AG04449 (cell line): Measurements from ENCODE around the gene IFITM5.
"Not testable (repeated sequence)": the region's sequence is repeated elsewhere in the genome, so short reads cannot be mapped to it uniquely, and the experiment has no call there.

Experiments used
- CTCF ChIA-PET: fragments of 350-600 bp; formaldehyde crosslinking; extraction: SDS; loops from one replicate; lab custom pipeline; 2021; ENCODE audit warnings: antibody characterized with exemption; lab: Yijun Ruan, JAX
- POLR2A ChIA-PET: fragments of 400-600, 350-600 bp; formaldehyde crosslinking; extraction: SDS; loops from one replicate; lab custom pipeline; 2020; ENCODE audit warnings: antibody characterized with exemption, inconsistent platforms; lab: Yijun Ruan, JAX
- DNase-seq: peaks from one replicate; pipeline ENCODE4 v3.0.0-alpha.2; 2010; ENCODE audit warnings: low read depth, low spot score
- H3K4me3 ChIP-seq: 2 replicates; pipeline ENCODE4 v1.5.1; 2011; ENCODE audit warnings: low read depth, mild to moderate bottlenecking, control low read depth, low read length
- TF ChIP-seq, protein P1 (sequence below): IDR thresholded peaks from one replicate; pipeline ENCODE4 v1.5.1; 2011; ENCODE audit warnings: mild to moderate bottlenecking, moderate library complexity, low read length, control low read depth, inconsistent platforms; ENCODE audit not compliant: insufficient read depth; ENCODE audit errors: missing control alignments

Gene IFITM5

DNA sequence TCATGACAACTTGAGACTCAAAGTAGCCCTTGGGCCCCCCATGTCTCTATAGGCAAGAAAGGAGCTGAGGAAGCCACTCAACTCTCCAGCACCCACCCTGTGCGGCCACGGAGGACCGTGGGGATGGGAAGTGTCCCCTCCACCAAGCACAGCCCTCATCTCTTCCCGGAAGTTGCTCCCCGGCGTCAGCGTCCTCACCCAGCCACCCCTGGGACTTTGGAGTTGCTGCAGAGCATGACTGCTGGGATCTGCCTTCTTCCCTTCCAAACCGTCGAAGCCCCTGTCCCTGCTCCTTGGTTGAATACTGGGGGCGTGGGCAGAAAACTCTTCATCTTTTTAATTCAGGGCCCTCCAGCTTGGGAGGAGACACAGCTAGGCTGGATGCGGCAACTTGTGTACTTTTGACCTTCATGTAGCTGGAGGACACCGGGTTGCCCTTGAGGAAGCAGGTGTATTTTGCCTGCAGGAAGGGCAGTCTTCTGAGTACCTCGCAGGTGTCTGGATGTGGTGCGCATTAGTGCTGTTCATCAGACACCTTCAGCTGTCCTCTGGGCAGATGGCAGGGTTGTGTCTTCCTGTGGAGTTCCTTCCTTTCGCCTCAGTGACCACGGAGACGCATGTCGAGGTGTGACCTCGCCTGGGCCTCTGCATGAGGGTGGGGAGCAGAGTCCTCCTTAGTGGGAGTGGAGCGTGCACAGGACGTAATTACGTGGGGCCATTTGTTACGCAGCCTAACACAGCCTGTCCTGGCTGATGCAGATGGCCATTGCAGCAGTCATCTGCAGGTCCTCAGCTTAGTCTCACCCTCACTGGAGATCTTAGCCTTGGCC lies 33.5 kb upstream of the IFITM5 start:
- POLR2A ChIA-PET = interaction anchor here (0.9 kb wide), 1 partner anchor 23 kb away, joined by 3 read pairs; no protein-coding TSS in a partner anchor
- DNase-seq = no peak
- TF ChIP-seq, protein P1, sequence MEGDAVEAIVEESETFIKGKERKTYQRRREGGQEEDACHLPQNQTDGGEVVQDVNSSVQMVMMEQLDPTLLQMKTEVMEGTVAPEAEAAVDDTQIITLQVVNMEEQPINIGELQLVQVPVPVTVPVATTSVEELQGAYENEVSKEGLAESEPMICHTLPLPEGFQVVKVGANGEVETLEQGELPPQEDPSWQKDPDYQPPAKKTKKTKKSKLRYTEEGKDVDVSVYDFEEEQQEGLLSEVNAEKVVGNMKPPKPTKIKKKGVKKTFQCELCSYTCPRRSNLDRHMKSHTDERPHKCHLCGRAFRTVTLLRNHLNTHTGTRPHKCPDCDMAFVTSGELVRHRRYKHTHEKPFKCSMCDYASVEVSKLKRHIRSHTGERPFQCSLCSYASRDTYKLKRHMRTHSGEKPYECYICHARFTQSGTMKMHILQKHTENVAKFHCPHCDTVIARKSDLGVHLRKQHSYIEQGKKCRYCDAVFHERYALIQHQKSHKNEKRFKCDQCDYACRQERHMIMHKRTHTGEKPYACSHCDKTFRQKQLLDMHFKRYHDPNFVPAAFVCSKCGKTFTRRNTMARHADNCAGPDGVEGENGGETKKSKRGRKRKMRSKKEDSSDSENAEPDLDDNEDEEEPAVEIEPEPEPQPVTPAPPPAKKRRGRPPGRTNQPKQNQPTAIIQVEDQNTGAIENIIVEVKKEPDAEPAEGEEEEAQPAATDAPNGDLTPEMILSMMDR = no peak

GRCh38 chr11:331358-332060 lies 32.2 kb upstream of the IFITM5 start:
- no peak overlapping the region for H3K4me3 ChIP-seq
- ChIA-PET CTCF (no interaction called here), POLR2A (no interaction called here)
- TF ChIP-seq, protein P1 = no peak
- DNase-seq = no peak

More for the DNA sequence above, 33.5 kb upstream of the IFITM5 start:
- CTCF ChIA-PET = no interaction called here
- H3K4me3 ChIP-seq = no peak overlapping the region

DNA sequence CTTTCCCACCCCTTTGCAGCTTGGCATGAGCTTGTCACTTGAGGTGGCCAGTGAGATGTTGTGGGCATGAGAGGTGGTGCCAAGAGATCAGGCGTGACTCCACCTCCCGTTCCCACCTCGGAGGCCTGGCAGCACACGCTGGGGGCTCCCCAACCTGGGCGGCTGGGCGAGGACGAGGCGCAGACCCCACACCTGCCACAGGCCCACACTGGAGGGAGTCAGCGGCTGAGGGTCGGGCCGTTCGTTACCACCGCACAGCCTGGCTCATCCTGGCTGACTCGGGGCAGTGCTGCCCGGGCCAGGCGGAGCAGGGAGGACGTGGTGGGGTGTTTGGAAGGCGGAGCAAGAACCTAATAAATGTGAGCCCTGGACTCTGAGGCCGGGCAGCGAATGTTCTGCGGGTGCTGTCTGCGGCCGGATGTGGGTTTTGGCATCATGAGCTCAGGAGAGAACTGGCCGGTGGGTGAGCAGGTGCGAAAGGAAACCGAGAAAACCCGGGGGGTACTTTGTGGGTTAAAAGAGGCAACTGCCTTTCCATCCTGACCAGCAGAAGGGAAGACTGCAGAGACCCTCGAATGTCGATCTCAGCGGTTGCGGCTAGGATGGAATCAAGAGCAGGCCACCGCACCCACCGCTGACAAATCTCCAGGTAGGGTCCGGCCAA lies 31.5 kb upstream of the IFITM5 start:
- DNase-seq = no peak
- no peak overlapping the region for H3K4me3 ChIP-seq
- TF ChIP-seq, protein P1 = no peak
- ChIA-PET CTCF (no interaction called here), POLR2A (no interaction called here)

DNA sequence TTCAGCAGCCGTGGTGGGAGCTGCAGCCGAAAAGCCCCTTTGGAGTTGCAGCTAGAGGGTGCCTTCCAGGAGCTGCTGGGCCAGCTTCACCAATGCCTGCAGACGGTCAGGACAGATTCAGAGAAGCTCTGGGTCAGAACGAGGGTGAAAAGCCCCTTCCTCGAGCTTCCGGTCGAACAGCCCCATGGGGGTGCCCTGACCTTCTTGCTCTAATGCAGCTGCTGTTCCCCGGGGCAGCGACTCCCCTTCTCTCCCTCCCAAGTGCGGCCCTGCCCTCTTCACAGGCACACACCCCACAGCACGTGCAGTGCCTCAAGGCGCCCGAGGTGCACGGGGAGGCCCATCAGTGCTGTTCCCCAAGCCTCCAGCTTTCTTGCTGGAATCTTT lies 31.0 kb upstream of the IFITM5 start:
- ChIA-PET CTCF (interaction anchor here (1.6 to 1.8 kb wide), 2 partner anchors 9 to 11 kb away, joined by 4 to 6 read pairs; no protein-coding TSS in a partner anchor), POLR2A (no interaction called here)
- no peak for DNase-seq
- no peak overlapping the region for H3K4me3 ChIP-seq
- TF ChIP-seq, protein P1 = no peak

DNA sequence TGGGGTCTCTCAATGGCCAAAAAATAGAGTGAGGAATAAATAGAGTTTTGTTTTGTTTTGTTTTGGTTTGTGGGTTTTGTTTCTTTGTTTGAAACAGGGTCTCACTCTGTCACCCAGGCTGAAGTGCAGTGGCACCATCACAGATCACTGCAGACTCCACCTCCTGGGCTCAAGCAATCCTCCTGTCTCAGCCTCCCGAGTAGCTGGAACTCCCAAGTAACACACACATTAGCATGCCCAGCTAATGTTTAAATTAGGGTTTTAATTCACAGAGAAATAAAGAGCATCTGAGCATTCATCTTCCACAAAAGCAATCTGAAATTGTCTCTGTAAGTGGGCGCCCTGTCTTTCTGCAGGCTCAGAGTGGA lies 30.5 kb upstream of the IFITM5 start:
- POLR2A ChIA-PET = no interaction called here
- no peak for DNase-seq
- CTCF ChIA-PET = interaction anchor here (0.7 to 1.8 kb wide), 3 partner anchors 10 to 19 kb away, joined by 3 to 6 read pairs (median 4); no protein-coding TSS in a partner anchor
- TF ChIP-seq, protein P1 = no peak
- no peak overlapping the region for H3K4me3 ChIP-seq

GRCh38 chr11:328516-329100 lies 29.3 kb upstream of the IFITM5 start:
- H3K4me3 ChIP-seq, DNase-seq, POLR2A ChIA-PET: not testable (repeated sequence)
- CTCF ChIA-PET = interaction anchor here (0.6 to 1.8 kb wide), 4 partner anchors 9 to 23 kb away, joined by 3 to 9 read pairs (median 5); no protein-coding TSS in a partner anchor
